Tibial artery (tissue), 4 donors: Measurements from ENCODE around the gene AXIN2.
A peak's percentile ranks its signal among the peaks of the same experiment; 100 is the strongest.

Experiments used
- DNase-seq, 2 donors: peaks; one replicate each; pipeline ENCODE4 v3.0.0-alpha.2; 2019
- H3K27ac ChIP-seq, 2 donors: fragments of 200-600 bp; sonication (generic) in 1 of 2; 1 replicate in 1 of 2; 2 replicates in 1 of 2; pipeline ENCODE4 v1.5.1; 2018 to 2019; ENCODE audit warnings: mild to moderate bottlenecking in 1 of 2
- H3K27me3 ChIP-seq, 2 donors: fragments of 200-600 bp; sonication (generic) in 1 of 2; one replicate each; pipeline versions ENCODE4 v1.5.1 to v1.6.0; 2016 to 2019
- H3K36me3 ChIP-seq, 3 donors: fragments of 200-600 bp; sonication (generic) in 2 of 3; one replicate each; pipeline ENCODE4 v1.5.1; 2016 to 2019; ENCODE audit warnings: mild to moderate bottlenecking in 2 of 3
- H3K4me1 ChIP-seq, 4 donors: fragments of 200-600 bp; sonication (generic) in 2 of 4; 1 replicate in 3 of 4; 2 replicates in 1 of 4; pipeline ENCODE4 v1.5.1; 2016 to 2019
- H3K4me3 ChIP-seq, 2 donors: fragments of 200-600 bp; sonication (generic) in 1 of 2; 1 replicate in 1 of 2; 2 replicates in 1 of 2; pipeline ENCODE4 v1.5.1; 2018 to 2019; ENCODE audit warnings: mild to moderate bottlenecking in 2 of 2
- H3K9me3 ChIP-seq, 3 donors: fragments of 200-600 bp; sonication (generic) in 1 of 3; one replicate each; pipeline ENCODE4 v1.5.1; 2016 to 2019
- CTCF ChIP-seq, 2 experiments: fragments of 200-600 bp in 1 of 2; fragments of 450-650 bp in 1 of 2; IDR thresholded peaks; one replicate each; pipeline ENCODE4 v1.5.1; 2017 to 2019; ENCODE audit warnings: antibody characterized with exemption in 2 of 2, mild to moderate bottlenecking in 1 of 2, moderate library complexity in 1 of 2
- intact Hi-C: fragments of 100-400 bp; cut with DNase I; formaldehyde crosslinking; loops from one replicate; pipeline ENCODE4 v1.15.0; 2023; ENCODE audit warnings: low total_unique reads

The AXIN2 gene

GRCh38 chr17:65558683-65559460 is 2.6 kb downstream of the AXIN2 start:
- no peak for DNase-seq
- no peak for TF ChIP-seq CTCF (IDR thresholded peaks at IDR 0.05)
- peak overlapping the region; percentile 87 to 94 for H3K4me3 ChIP-seq
- no peaks in the 10 kb centered on the region for H3K9me3 ChIP-seq
- peaks cover 0 to 34% (median 9%) of the 10 kb centered on the region in 4 donors for H3K4me1 ChIP-seq
- peaks cover 0 to 4% (median 0%) of the 10 kb centered on the region in 3 donors for H3K36me3 ChIP-seq
- intact Hi-C loops, result no loop called here
- peak overlapping the region in 1 of 2 donors; percentile 89 for H3K27ac ChIP-seq
- H3K27me3 ChIP-seq, result no peaks in the 10 kb centered on the region

- H3K36me3 ChIP-seq, result peaks cover 0 to 4% (median 0%) of the 10 kb centered on the region in 3 donors
- intact Hi-C loops, result no loop called here
- H3K4me3 ChIP-seq, result peak overlapping the region in 1 of 2 donors; percentile 94
- no peak for DNase-seq
- no peaks in the 10 kb centered on the region for H3K27me3 ChIP-seq
- H3K9me3 ChIP-seq, result no peaks in the 10 kb centered on the region
- H3K27ac ChIP-seq, result no peak overlapping the region
- TF ChIP-seq CTCF (IDR thresholded peaks at IDR 0.05), result no peak
- H3K4me1 ChIP-seq, result peaks cover 0 to 34% (median 9%) of the 10 kb centered on the region in 4 donors
Observed at GRCh38 chr17:65558311-65558682, 3.2 kb downstream of the AXIN2 start.

- Histone ChIP-seq H3K9me3 (no peaks in the 10 kb centered on the region), H3K4me3 (no peak overlapping the region), H3K36me3 (peaks cover 0 to 4% (median 0%) of the 10 kb centered on the region in 3 donors), H3K4me1 (peaks cover 0 to 34% (median 9%) of the 10 kb centered on the region in 4 donors), H3K27me3 (no peaks in the 10 kb centered on the region), H3K27ac (peak overlapping the region in 1 of 2 donors; percentile 4)
- no peak for DNase-seq
- intact Hi-C loops, result no loop called here
- TF ChIP-seq CTCF (IDR thresholded peaks at IDR 0.05), result no peak
Observed at GRCh38 chr17:65557349-65558310, 3.8 kb downstream of the AXIN2 start.

- TF ChIP-seq CTCF (IDR thresholded peaks at IDR 0.05), result no peak
- Histone ChIP-seq H3K4me3 (no peak overlapping the region), H3K9me3 (no peaks in the 10 kb centered on the region), H3K27me3 (no peaks in the 10 kb centered on the region), H3K27ac (peak overlapping the region in 1 of 2 donors; percentile 4), H3K4me1 (peaks cover 0 to 31% (median 5%) of the 10 kb centered on the region in 4 donors), H3K36me3 (peaks cover 0 to 4% (median 0%) of the 10 kb centered on the region in 3 donors)
- intact Hi-C loops, result no loop called here
- DNase-seq, result no peak
Observed at GRCh38 chr17:65556910-65557348, 4.5 kb downstream of the AXIN2 start.

GRCh38 chr17:65556014-65556909 is 5.2 kb downstream of the AXIN2 start:
- Histone ChIP-seq H3K4me3 (no peak overlapping the region), H3K9me3 (no peaks in the 10 kb centered on the region), H3K27ac (peak overlapping the region in 1 of 2 donors; percentile 4), H3K4me1 (peaks cover 0 to 29% (median 3%) of the 10 kb centered on the region in 4 donors), H3K36me3 (peaks cover 0 to 4% (median 0%) of the 10 kb centered on the region in 3 donors), H3K27me3 (no peaks in the 10 kb centered on the region)
- peak; percentile 57 to 83 for DNase-seq
- peak; percentile 55 to 61 for TF ChIP-seq CTCF (IDR thresholded peaks at IDR 0.05)
- intact Hi-C loops, result no loop called here
